ENCODE results near the gene TBC1D4.

DNA sequence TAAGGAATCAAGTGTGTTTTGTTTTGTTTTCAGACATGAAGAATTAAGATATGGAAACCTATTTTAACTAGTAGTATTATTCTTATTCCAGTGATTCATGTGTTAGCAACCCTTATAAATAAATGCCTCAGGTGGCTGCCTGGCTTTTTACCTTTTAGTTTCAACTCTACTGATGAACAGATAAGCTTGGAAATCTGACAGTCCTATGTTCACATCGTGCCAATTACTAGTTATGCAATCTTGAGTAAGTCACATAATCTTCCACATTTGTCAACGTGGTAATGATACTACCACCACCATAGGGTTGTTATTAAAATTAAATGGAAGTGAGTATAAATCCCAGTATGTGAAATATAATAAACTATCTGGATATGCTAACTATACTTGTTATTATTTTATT is 64.3 kb downstream of the TBC1D4 start:
- TF ChIP-seq JUND (IDR thresholded peaks at IDR 0.05) (no peak), EZH2phosphoT487 (IDR thresholded peaks at IDR 0.05; ENCODE audit: borderline replicate concordance, low read depth) (no peak), NRF1 (IDR thresholded peaks at IDR 0.05; ENCODE audit: low read depth, low read length) (no peak), RFX5 (IDR thresholded peaks at IDR 0.05; ENCODE audit: low read length) (no peak), GATA2 (CRISPR knock-in tag; IDR thresholded peaks at IDR 0.05) (no peak), POLR2AphosphoS5 (IDR thresholded peaks at IDR 0.05; ENCODE audit: low read depth, low read length) (no peak), YY1 (IDR thresholded peaks at IDR 0.05; ENCODE audit: low read depth) (no peak)
- TF ChIP-seq, protein P1, sequence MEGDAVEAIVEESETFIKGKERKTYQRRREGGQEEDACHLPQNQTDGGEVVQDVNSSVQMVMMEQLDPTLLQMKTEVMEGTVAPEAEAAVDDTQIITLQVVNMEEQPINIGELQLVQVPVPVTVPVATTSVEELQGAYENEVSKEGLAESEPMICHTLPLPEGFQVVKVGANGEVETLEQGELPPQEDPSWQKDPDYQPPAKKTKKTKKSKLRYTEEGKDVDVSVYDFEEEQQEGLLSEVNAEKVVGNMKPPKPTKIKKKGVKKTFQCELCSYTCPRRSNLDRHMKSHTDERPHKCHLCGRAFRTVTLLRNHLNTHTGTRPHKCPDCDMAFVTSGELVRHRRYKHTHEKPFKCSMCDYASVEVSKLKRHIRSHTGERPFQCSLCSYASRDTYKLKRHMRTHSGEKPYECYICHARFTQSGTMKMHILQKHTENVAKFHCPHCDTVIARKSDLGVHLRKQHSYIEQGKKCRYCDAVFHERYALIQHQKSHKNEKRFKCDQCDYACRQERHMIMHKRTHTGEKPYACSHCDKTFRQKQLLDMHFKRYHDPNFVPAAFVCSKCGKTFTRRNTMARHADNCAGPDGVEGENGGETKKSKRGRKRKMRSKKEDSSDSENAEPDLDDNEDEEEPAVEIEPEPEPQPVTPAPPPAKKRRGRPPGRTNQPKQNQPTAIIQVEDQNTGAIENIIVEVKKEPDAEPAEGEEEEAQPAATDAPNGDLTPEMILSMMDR (IDR thresholded peaks at IDR 0.05) = no peak
- TF ChIP-seq, protein P2, sequence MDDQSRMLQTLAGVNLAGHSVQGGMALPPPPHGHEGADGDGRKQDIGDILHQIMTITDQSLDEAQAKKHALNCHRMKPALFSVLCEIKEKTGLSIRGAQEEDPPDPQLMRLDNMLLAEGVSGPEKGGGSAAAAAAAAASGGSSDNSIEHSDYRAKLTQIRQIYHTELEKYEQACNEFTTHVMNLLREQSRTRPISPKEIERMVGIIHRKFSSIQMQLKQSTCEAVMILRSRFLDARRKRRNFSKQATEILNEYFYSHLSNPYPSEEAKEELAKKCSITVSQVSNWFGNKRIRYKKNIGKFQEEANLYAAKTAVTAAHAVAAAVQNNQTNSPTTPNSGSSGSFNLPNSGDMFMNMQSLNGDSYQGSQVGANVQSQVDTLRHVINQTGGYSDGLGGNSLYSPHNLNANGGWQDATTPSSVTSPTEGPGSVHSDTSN (IDR thresholded peaks at IDR 0.05) = no peak

Measured in SK-N-SH (cell line).